Testis (tissue), 3 donors: ENCODE measurements around the gene SCG5. TPM values are rescaled to one million over a fixed set of nuclear protein-coding genes. Genes with fewer than 3 reads are reported as not detected.

ENCODE experiments used
- DNase-seq: peaks from one replicate; pipeline ENCODE4 v3.0.0-alpha.2; 2019
- H3K27ac ChIP-seq, 2 donors: fragments of 200-600 bp; sonication (generic); one replicate each; pipeline ENCODE4 v1.5.1; 2019
- H3K27me3 ChIP-seq: fragments of 200-600 bp; sonication (generic); one replicate; pipeline ENCODE4 v1.5.1; 2019
- H3K36me3 ChIP-seq: fragments of 200-600 bp; sonication (generic); one replicate; pipeline ENCODE4 v1.5.1; 2017; ENCODE audit warnings: low read depth; ENCODE audit errors: missing control alignments
- H3K4me1 ChIP-seq: fragments of 200-600 bp; sonication (generic); one replicate; pipeline ENCODE4 v1.5.1; 2019
- H3K4me3 ChIP-seq, 2 donors: fragments of 200-600 bp; sonication (generic); one replicate each; pipeline ENCODE4 v1.5.1; 2017 to 2019
- H3K9me3 ChIP-seq: fragments of 200-600 bp; sonication (generic); one replicate; pipeline ENCODE4 v1.5.1; 2017
- POLR2A ChIP-seq: fragments of 450-650 bp; IDR thresholded peaks from one replicate; pipeline ENCODE4 v1.6.1; 2017; ENCODE audit warnings: antibody characterized with exemption, mild to moderate bottlenecking, moderate library complexity
- WGBS, 2 donors: methylation state at CpG; one replicate each; pipeline ENCODE4 v1.1.5; 2018; 5-methylcytosine and 5-hydroxymethylcytosine counted together
- intact Hi-C: fragments of 100-400 bp; cut with DNase I; formaldehyde crosslinking; loops from one replicate; pipeline ENCODE4 v1.15.1; 2023; ENCODE audit warnings: low total_unique reads
- polyA plus RNA-seq: library from polyadenylated mRNA; stranded (reverse); fragments of 350-450 nt; fragmentation: Illumina TruSeq; extraction: RNeasy Lipid Tissue Mini Kit (QIAGEN cat#74804); gene quantifications from one replicate; pipeline ENCODE4 v1.2.3, GENCODE V29; 2014; ENCODE audit warnings: low read depth, low replicate concordance; ENCODE audit not compliant: insufficient read depth
- total RNA-seq, 2 donors: library from RNA; depleted of rRNA; stranded (reverse); fragments of >200 nt; gene quantifications; one replicate each; pipeline ENCODE4 v1.2.3, GENCODE V29; 2016
- TF ChIP-seq, protein P1 (sequence below), 3 experiments: fragments of 450-650 bp in 2 of 3; fragments of 200-600 bp in 1 of 3; sonication (generic) in 1 of 3; IDR thresholded peaks; one replicate each; pipeline ENCODE4 v1.5.1; 2016 to 2019; ENCODE audit warnings: antibody characterized with exemption in 3 of 3, mild to moderate bottlenecking in 2 of 3, moderate library complexity in 1 of 3

The SCG5 gene
- total and polyA plus RNA-seq, 3 donors from 2014 or later = 10.6 to 38.3 (median 10.9) TPM

GRCh38 chr15:32636410-32636809 lies 5.1 kb upstream of the SCG5 start:
- no peak overlapping the region for H3K4me3 ChIP-seq
- no peak for DNase-seq
- no peak for TF ChIP-seq POLR2A
- TF ChIP-seq, protein P1, sequence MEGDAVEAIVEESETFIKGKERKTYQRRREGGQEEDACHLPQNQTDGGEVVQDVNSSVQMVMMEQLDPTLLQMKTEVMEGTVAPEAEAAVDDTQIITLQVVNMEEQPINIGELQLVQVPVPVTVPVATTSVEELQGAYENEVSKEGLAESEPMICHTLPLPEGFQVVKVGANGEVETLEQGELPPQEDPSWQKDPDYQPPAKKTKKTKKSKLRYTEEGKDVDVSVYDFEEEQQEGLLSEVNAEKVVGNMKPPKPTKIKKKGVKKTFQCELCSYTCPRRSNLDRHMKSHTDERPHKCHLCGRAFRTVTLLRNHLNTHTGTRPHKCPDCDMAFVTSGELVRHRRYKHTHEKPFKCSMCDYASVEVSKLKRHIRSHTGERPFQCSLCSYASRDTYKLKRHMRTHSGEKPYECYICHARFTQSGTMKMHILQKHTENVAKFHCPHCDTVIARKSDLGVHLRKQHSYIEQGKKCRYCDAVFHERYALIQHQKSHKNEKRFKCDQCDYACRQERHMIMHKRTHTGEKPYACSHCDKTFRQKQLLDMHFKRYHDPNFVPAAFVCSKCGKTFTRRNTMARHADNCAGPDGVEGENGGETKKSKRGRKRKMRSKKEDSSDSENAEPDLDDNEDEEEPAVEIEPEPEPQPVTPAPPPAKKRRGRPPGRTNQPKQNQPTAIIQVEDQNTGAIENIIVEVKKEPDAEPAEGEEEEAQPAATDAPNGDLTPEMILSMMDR (IDR thresholded peaks at IDR 0.05) = no peak
- 96 to 97% methylated on average over 3 of the region's 3 CpGs for WGBS, 2 donors
- no peaks in the 10 kb centered on the region for H3K36me3 ChIP-seq
- H3K9me3 ChIP-seq = no peaks in the 10 kb centered on the region
- no peaks in the 10 kb centered on the region for H3K27me3 ChIP-seq
- intact Hi-C loops = no loop called here
- no peaks in the 10 kb centered on the region for H3K4me1 ChIP-seq
- H3K27ac ChIP-seq = no peak overlapping the region

GRCh38 chr15:32636908-32637567 lies 4.5 kb upstream of the SCG5 start:
- no peak for DNase-seq
- H3K36me3 ChIP-seq = no peaks in the 10 kb centered on the region
- intact Hi-C loops = no loop called here
- TF ChIP-seq POLR2A = no peak
- TF ChIP-seq, protein P1 (IDR thresholded peaks at IDR 0.05) = no peak
- H3K4me1 ChIP-seq = no peaks in the 10 kb centered on the region
- no peaks in the 10 kb centered on the region for H3K9me3 ChIP-seq
- H3K4me3 ChIP-seq = no peak overlapping the region
- 94 to 96% methylated on average over 8 of the region's 8 CpGs for WGBS, 2 donors
- no peak overlapping the region for H3K27ac ChIP-seq
- H3K27me3 ChIP-seq = no peaks in the 10 kb centered on the region

DNA sequence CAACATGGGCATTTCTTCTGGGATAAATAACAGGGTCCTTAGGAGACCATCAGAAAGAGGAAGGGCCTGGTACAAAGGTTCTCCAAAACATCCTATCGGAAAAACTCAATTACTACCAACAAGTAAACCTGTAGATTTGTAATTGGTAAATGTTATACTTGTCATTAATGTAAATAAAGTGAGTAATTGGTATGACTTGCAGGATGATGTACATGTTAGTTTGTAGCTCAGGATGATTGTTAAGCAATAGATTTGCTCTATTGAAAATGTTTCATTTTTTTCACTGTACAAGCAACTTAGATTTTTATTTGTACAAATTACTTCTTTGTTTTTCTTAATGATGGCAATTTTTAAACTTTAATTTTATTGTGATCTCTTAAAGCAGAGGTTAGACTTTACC lies 3.8 kb upstream of the SCG5 start:
- no peaks in the 10 kb centered on the region for H3K9me3 ChIP-seq
- no peak overlapping the region for H3K4me3 ChIP-seq
- no peak overlapping the region for H3K27ac ChIP-seq
- intact Hi-C loops = no loop called here
- no peaks in the 10 kb centered on the region for H3K27me3 ChIP-seq
- no peaks in the 10 kb centered on the region for H3K4me1 ChIP-seq
- no peak for DNase-seq
- 93 to 100% methylated on average over 1 of the region's 1 CpG for WGBS, 2 donors
- TF ChIP-seq POLR2A = no peak
- TF ChIP-seq, protein P1 (IDR thresholded peaks at IDR 0.05) = no peak
- H3K36me3 ChIP-seq = no peaks in the 10 kb centered on the region

DNA sequence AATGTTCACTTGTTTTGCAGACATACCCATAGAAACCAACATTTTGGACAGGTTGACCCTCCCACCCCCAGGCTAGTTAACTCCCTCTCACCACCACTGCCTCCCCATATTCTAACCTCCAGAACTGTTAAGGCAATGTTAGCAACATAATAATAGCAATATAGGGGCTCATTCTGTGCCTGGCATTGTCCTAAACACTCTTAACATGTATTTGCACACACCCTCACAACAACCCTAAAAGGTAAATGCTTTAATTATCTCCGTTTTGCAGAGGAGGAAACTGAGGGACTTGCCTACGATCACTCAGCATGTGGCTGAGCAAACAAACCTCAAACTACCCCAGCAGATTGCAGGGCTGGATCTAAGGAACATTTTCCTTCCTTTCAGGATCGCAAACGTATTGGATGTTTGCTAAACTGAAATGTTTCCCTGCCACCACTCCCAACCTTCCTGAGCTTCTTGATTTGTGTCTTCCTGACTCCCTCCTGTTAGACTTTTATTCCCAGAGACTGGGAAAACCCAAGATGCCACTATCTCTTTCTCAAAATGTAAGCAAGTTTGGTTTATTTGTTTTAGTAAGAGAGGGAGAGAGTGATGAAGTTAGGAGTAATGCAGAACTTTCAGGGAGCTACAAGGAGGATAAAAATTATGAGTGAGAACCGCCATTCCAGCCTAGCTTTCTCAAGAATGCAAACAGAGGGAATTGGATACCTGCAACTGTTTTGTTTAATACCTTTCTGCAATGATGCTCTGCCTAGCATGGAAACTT lies 1.3 kb downstream of the SCG5 start:
- no peak for TF ChIP-seq POLR2A
- TF ChIP-seq, protein P1 (IDR thresholded peaks at IDR 0.05) = no peak
- 48 to 73% methylated on average over 5 of the region's 5 CpGs for WGBS, 2 donors
- Histone ChIP-seq H3K4me3 (no peak overlapping the region), H3K27me3 (no peaks in the 10 kb centered on the region), H3K9me3 (no peaks in the 10 kb centered on the region), H3K36me3 (no peaks in the 10 kb centered on the region), H3K27ac (no peak overlapping the region), H3K4me1 (no peaks in the 10 kb centered on the region)
- intact Hi-C loops = no loop called here
- DNase-seq = no peak
